Gastroesophageal sphincter (tissue), 4 donors: ENCODE measurements around the gene EML5. TPM values are rescaled to one million over a fixed set of nuclear protein-coding genes. Genes with fewer than 3 reads are reported as not detected.
A peak's percentile ranks its signal among the peaks of the same experiment; 100 is the strongest.

Source experiments
- ATAC-seq: fragments of 150-250 bp; one replicate; pipeline ENCODE4 v1.9.1; 2016; ENCODE audit warnings: mild to moderate bottlenecking, moderate library complexity
- H3K27ac ChIP-seq, 4 donors: fragments of 200-600 bp; sonication (generic) in 3 of 4; 1 replicate in 3 of 4; 2 replicates in 1 of 4; pipeline ENCODE4 v1.5.1; 2016 to 2019
- H3K27me3 ChIP-seq: fragments of 200-600 bp; sonication (generic); one replicate; pipeline ENCODE4 v1.5.1; 2019
- H3K36me3 ChIP-seq, 2 donors: fragments of 200-600 bp; sonication (generic); one replicate each; pipeline ENCODE4 v1.5.1; 2019; ENCODE audit warnings: control low read depth in 1 of 2
- H3K4me1 ChIP-seq, 3 donors: fragments of 200-600 bp; sonication (generic); 1 replicate in 2 of 3; 2 replicates in 1 of 3; pipeline ENCODE4 v1.5.1; 2016 to 2019; ENCODE audit warnings: control low read depth in 2 of 3
- H3K4me3 ChIP-seq, 2 donors: fragments of 200-600 bp; sonication (generic); one replicate each; pipeline ENCODE4 v1.5.1; 2019; ENCODE audit warnings: mild to moderate bottlenecking in 1 of 2, moderate library complexity in 1 of 2
- H3K9me3 ChIP-seq, 3 donors: fragments of 200-600 bp; sonication (generic); one replicate each; pipeline ENCODE4 v1.5.1; 2017 to 2019; ENCODE audit warnings: control low read depth in 2 of 3
- CTCF ChIP-seq, 4 experiments: fragments of 200-600 bp in 2 of 4; fragments of 450-650 bp in 2 of 4; sonication (generic) in 1 of 4; IDR thresholded peaks; one replicate each; pipeline ENCODE4 v1.5.1; 2017 to 2019; ENCODE audit warnings: antibody characterized with exemption in 4 of 4, mild to moderate bottlenecking in 2 of 4, moderate library complexity in 2 of 4
- EP300 ChIP-seq: sonication (generic); formaldehyde crosslinking; IDR thresholded peaks from one replicate; pipeline ENCODE4 v1.6.1; 2017; ENCODE audit warnings: antibody characterized with exemption, mild to moderate bottlenecking
- POLR2A ChIP-seq, 2 donors: fragments of 450-650 bp; IDR thresholded peaks; one replicate each; pipeline ENCODE4 v1.6.1; 2017; ENCODE audit warnings: antibody characterized with exemption in 2 of 2, mild to moderate bottlenecking in 2 of 2, moderate library complexity in 1 of 2
- POLR2AphosphoS5 ChIP-seq: sonication (generic); formaldehyde crosslinking; IDR thresholded peaks from one replicate; pipeline ENCODE4 v1.6.1; 2017; ENCODE audit warnings: antibody characterized with exemption
- WGBS, 2 donors: methylation state at CpG; one replicate each; pipeline ENCODE4 v1.1.5; 2018; ENCODE audit warnings: low coverage in 1 of 2; 5-methylcytosine and 5-hydroxymethylcytosine counted together
- total RNA-seq, 4 donors: library from RNA; depleted of rRNA; stranded (reverse); fragments of >200 nt; gene quantifications; one replicate each; pipeline ENCODE4 v1.1.0, GENCODE V29; 2016

The EML5 gene
- total RNA-seq, 4 donors from 2014 or later: 3.9 to 6.7 (median 4.5) TPM

- H3K36me3 ChIP-seq: no peaks in the 10 kb centered on the region
- H3K9me3 ChIP-seq: no peaks in the 10 kb centered on the region
- ATAC-seq: no peak
- 80 to 100% methylated on average over 1 to 3 of the region's 3 CpGs for WGBS, 2 donors
- H3K27ac ChIP-seq: no peak overlapping the region
- TF ChIP-seq EP300 (no peak), CTCF (IDR thresholded peaks at IDR 0.05) (no peak), POLR2AphosphoS5 (no peak), POLR2A (IDR thresholded peaks at IDR 0.05) (no peak)
- no peak overlapping the region for H3K4me3 ChIP-seq
- H3K4me1 ChIP-seq: peaks cover 0 to 10% (median 0%) of the 10 kb centered on the region in 3 donors
- H3K27me3 ChIP-seq: no peaks in the 10 kb centered on the region
Observed at GRCh38 chr14:88668448-88669116, 124.2 kb downstream of the EML5 start.

DNA sequence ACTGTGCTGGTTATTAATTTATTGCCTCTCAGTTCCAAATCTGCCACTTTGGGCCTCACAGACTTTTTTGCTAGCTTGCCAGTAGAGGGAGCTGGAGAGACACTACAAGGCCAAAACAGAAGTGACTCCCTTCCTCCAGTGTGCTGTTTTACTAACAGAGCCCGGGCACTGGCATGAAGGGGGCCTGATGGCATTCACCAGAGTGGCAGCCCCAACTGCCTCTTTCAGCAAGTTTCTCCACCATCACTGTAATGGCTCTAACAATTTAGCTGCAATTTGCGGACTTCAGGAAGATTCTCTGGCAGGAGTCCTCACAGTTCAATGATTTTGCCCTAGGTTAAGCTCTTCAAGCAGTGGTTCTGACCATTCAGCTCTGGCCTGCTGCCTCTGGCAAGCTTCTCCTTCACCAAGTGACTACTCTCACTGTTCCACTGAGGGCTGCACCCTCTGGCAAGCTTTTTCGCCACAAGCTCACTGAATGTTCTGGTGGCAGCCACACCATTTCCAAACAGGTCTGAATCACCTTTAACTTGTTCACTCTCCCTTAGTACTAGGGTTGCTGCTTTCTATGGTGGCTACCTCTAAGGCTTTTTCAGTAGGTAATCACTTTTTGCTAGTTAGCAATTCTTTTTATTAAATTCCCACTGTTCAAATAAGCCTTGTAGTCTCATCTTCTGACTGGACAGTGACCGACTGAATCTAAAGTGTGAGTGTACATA lies 125.0 kb downstream of the EML5 start:
- Histone ChIP-seq H3K9me3 (no peaks in the 10 kb centered on the region), H3K4me1 (peaks cover 0 to 10% (median 0%) of the 10 kb centered on the region in 3 donors), H3K36me3 (peaks cover 0 to under 1% of the 10 kb centered on the region in 2 donors), H3K27ac (peak overlapping the region in 3 of 4 donors; percentile 2 to 45 (median 20)), H3K4me3 (no peak overlapping the region), H3K27me3 (no peaks in the 10 kb centered on the region)
- TF ChIP-seq POLR2AphosphoS5: no peak
- TF ChIP-seq CTCF (IDR thresholded peaks at IDR 0.05): peak; percentile 55 to 86 (median 67)
- WGBS, 2 donors: 33 to 75% methylated on average over 2 to 3 of the region's 4 CpGs
- ATAC-seq: peak; percentile 80

- Histone ChIP-seq H3K27ac (no peak overlapping the region), H3K4me3 (no peak overlapping the region), H3K9me3 (peaks cover 0 to 4% (median 0%) of the 10 kb centered on the region in 3 donors), H3K27me3 (no peaks in the 10 kb centered on the region), H3K36me3 (peaks cover 0 to 5% of the 10 kb centered on the region in 2 donors), H3K4me1 (no peaks in the 10 kb centered on the region)
- ATAC-seq: no peak
- TF ChIP-seq POLR2A (IDR thresholded peaks at IDR 0.05) (no peak), POLR2AphosphoS5 (no peak), CTCF (IDR thresholded peaks at IDR 0.05) (no peak), EP300 (no peak)
- WGBS, 2 donors: 86 to 87% methylated on average over 2 to 5 of the region's 5 CpGs
Observed at GRCh38 chr14:88660056-88660455, 132.7 kb downstream of the EML5 start.

GRCh38 chr14:88639221-88639620 lies 153.5 kb downstream of the EML5 start:
- Histone ChIP-seq H3K27ac (peak overlapping the region in 1 of 4 donors; percentile 26), H3K9me3 (no peaks in the 10 kb centered on the region), H3K4me3 (no peak overlapping the region), H3K27me3 (no peaks in the 10 kb centered on the region), H3K4me1 (no peaks in the 10 kb centered on the region), H3K36me3 (no peaks in the 10 kb centered on the region)
- peak; percentile 58 for ATAC-seq
- no peak for TF ChIP-seq EP300
- no peak for TF ChIP-seq POLR2A (IDR thresholded peaks at IDR 0.05)
- TF ChIP-seq POLR2AphosphoS5: no peak
- no peak for TF ChIP-seq CTCF (IDR thresholded peaks at IDR 0.05)
- 62 to 83% methylated on average over 1 of the region's 1 CpG for WGBS, 2 donors
